Glutamatergic neuron (in vitro differentiated cells): ENCODE measurements around the gene TMEM266. TPM values are rescaled to one million over a fixed set of nuclear protein-coding genes. Genes with fewer than 3 reads are reported as not detected.

Source experiments
- DNase-seq: peaks from one replicate; pipeline ENCODE4 v3.0.0; 2022
- H3K27ac Mint-ChIP-seq: one replicate; pipeline ENCODE4 v1.8.0; 2020; ENCODE audit warnings: mild to moderate bottlenecking, mixed read lengths, inconsistent platforms; ENCODE audit not compliant: unreplicated experiment
- H3K27me3 Mint-ChIP-seq: one replicate; pipeline ENCODE4 v1.8.0; 2020; ENCODE audit warnings: mild to moderate bottlenecking, moderate library complexity, mixed read lengths, inconsistent platforms; ENCODE audit not compliant: unreplicated experiment
- H3K36me3 Mint-ChIP-seq: one replicate; pipeline ENCODE4 v1.8.0; 2020; ENCODE audit warnings: mild to moderate bottlenecking, mixed read lengths, inconsistent platforms; ENCODE audit not compliant: unreplicated experiment
- H3K4me1 Mint-ChIP-seq: one replicate; pipeline ENCODE4 v1.8.0; 2020; ENCODE audit warnings: mild to moderate bottlenecking, low read depth, mixed read lengths, inconsistent platforms; ENCODE audit not compliant: unreplicated experiment
- H3K4me3 Mint-ChIP-seq: one replicate; pipeline ENCODE4 v1.8.0; 2020; ENCODE audit warnings: mild to moderate bottlenecking, mixed read lengths, inconsistent platforms; ENCODE audit not compliant: unreplicated experiment
- H3K9me3 Mint-ChIP-seq: one replicate; pipeline ENCODE4 v1.8.0; 2020; ENCODE audit warnings: mild to moderate bottlenecking, moderate library complexity, mixed read lengths, inconsistent platforms; ENCODE audit not compliant: unreplicated experiment
- CTCF ChIP-seq: fragments of 200-600 bp; sonication (generic); IDR thresholded peaks from one replicate; pipeline ENCODE4 v1.5.0; 2021; ENCODE audit not compliant: partially characterized antibody, unreplicated experiment
- total RNA-seq: library from RNA; stranded (reverse); fragmentation: NEBNext Ultra II Directional; extraction: Animal tissue kit (Norgen Biotek cat#: 25700); gene quantifications from one replicate; pipeline ENCODE4 v1.2.1, GENCODE V29; 2021; ENCODE audit not compliant: unreplicated experiment

TMEM266 gene
- total RNA-seq, 1 donor from 2014 or later = 1.3 TPM

- H3K36me3 Mint-ChIP-seq = no peaks in the 10 kb centered on the region
- H3K4me1 Mint-ChIP-seq = peaks cover 23% of the 10 kb centered on the region
- no peak overlapping the region for H3K27ac Mint-ChIP-seq
- H3K9me3 Mint-ChIP-seq = peaks cover 10% of the 10 kb centered on the region
- H3K4me3 Mint-ChIP-seq = no peak overlapping the region
- DNase-seq = no peak
- no peak for TF ChIP-seq CTCF
- peaks cover 7% of the 10 kb centered on the region for H3K27me3 Mint-ChIP-seq
Observed at GRCh38 chr15:76193934-76194333, 134.1 kb downstream of the TMEM266 start.

- H3K27me3 Mint-ChIP-seq = peaks cover 8% of the 10 kb centered on the region
- no peak overlapping the region for H3K4me3 Mint-ChIP-seq
- DNase-seq = no peak
- no peak for TF ChIP-seq CTCF
- no peak overlapping the region for H3K27ac Mint-ChIP-seq
- peaks cover 15% of the 10 kb centered on the region for H3K4me1 Mint-ChIP-seq
- H3K36me3 Mint-ChIP-seq = no peaks in the 10 kb centered on the region
- peaks cover 6% of the 10 kb centered on the region for H3K9me3 Mint-ChIP-seq
Observed at GRCh38 chr15:76195506-76196268, 135.9 kb downstream of the TMEM266 start.

- Mint-ChIP-seq H3K4me1 (peaks cover 14% of the 10 kb centered on the region), H3K27ac (no peak overlapping the region), H3K27me3 (peaks cover 8% of the 10 kb centered on the region), H3K36me3 (no peaks in the 10 kb centered on the region), H3K9me3 (peaks cover 9% of the 10 kb centered on the region), H3K4me3 (no peak overlapping the region)
- no peak for DNase-seq
- no peak for TF ChIP-seq CTCF
Observed at GRCh38 chr15:76196269-76197231, 136.8 kb downstream of the TMEM266 start.

GRCh38 chr15:76197703-76198455, 138.1 kb downstream of the TMEM266 start:
- peaks cover 14% of the 10 kb centered on the region for H3K4me1 Mint-ChIP-seq
- peaks cover 12% of the 10 kb centered on the region for H3K9me3 Mint-ChIP-seq
- no peaks in the 10 kb centered on the region for H3K36me3 Mint-ChIP-seq
- no peak for DNase-seq
- no peak overlapping the region for H3K27ac Mint-ChIP-seq
- H3K4me3 Mint-ChIP-seq = no peak overlapping the region
- no peak for TF ChIP-seq CTCF
- peaks cover 8% of the 10 kb centered on the region for H3K27me3 Mint-ChIP-seq
